HG02763 (cell line): ENCODE results near the gene FRMPD2.
"Not testable (repeated sequence)": the region's sequence is repeated elsewhere in the genome, so short reads cannot be mapped to it uniquely, and the experiment has no call there.

Source experiments
- ATAC-seq: cut with Tn5 transposase; IDR thresholded peaks from one replicate; pipeline ENCODE4 v1.9.1; 2021; ENCODE audit warnings: mild to moderate bottlenecking, moderate library complexity; ENCODE audit not compliant: unreplicated experiment

FRMPD2 gene

GRCh38 chr10:48251525-48252353 is 22.8 kb downstream of the FRMPD2 start:
- no peak for ATAC-seq

GRCh38 chr10:48251152-48251524 is 23.4 kb downstream of the FRMPD2 start:
- no peak for ATAC-seq

GRCh38 chr10:48249763-48250351 is 24.6 kb downstream of the FRMPD2 start:
- no peak for ATAC-seq

DNA sequence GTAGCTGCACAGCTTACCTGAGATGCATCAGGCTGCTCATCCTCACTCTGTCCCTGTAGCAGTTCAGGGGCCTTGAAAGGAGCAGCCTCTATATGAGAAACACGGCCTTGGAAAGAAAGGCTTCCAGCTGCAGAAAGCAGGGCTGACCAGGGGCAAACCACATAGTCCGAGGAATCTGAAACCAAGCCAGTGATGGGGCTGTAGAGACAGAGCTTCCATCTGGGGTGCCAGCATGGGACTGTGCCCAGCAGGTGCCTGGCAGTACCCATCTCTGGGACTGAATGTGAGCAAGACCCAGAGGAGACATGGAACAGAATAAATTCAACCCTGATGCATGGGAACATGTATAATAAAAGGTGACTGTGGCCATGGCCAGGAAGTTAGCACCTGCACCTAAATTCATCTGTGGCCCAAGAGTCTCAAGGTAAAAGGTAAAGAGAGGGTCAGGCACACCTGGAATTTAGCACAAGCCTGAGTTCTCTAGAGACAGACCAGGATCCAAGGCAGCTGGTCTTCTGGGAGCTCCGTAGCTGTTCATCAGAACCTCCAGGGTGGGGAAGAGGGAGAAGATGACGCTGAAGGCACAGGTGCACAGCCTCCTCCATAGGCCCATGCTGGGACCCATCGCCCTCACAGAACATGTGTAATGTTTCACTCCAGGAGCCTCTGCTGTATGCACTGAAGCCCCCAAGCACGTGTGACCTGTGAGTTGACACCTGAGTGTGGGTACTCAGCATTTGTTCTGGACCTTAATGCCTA is 25.3 kb downstream of the FRMPD2 start:
- ATAC-seq: no peak

DNA sequence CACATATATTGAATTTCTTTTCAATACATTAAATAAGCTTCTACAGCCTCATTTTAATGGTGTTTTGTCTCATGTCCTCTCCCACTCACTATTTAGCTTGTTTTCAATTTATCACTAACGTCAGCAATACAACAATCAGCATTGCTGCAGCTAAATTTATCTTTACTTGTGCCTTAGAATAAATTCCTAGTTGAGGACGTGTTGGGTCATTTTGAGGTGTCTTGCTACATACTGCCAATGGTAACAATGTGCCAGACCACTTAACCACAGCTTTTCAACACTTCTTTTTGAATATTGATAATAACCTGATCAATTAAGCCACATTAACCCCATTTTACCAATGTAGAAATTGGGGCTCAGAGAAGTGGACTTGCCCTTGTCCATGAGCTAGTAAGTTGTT is 26.0 kb downstream of the FRMPD2 start:
- ATAC-seq: no peak

DNA sequence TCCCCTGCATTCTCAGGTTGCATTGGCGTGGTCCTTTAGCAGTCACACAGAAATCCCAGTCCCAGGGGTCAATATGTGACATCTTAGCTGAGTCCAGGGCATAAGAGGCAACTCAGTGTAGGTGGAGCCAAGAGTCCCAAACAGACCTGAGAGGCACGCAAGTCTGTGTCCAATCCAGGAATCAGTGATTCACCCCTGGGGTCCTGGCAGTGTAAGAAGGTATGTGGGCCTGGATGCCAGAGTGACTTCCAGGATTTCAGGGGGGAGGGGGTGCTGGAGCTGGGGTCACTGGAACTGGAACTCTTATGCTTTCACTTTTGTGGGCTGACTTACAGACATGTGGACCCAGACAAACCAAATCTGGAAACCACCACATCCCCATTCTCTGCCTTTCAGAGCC is 26.8 kb downstream of the FRMPD2 start:
- no peak for ATAC-seq

GRCh38 chr10:48246501-48246900 is 28.0 kb downstream of the FRMPD2 start:
- ATAC-seq: no peak

- no peak for ATAC-seq
These were observed 28.5 kb downstream of the FRMPD2 start for GRCh38 chr10:48245977-48246376.

DNA sequence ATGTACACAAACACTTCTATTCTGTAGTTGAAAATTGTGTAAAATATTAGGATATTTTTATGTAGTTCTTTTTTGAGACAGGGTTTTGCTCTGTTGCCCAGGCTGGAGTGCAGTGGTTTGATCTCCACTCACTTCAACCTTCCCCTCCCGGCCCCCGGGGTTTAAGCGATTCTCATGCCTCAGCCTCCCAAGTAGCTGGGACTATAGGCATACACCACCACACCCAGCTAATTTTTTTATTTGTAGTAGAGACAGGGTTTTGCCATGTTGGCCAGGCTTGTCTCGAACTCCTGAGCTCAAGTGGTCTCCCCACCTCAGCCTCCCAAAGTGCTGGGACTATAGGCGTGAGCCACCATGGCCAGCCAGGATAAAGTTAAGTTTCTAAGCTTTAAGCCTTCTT is 30.6 kb downstream of the FRMPD2 start:
- ATAC-seq: not testable (repeated sequence)

- ATAC-seq: no peak
These were observed 31.0 kb downstream of the FRMPD2 start for GRCh38 chr10:48243487-48243886.

GRCh38 chr10:48242171-48242904 is 32.2 kb downstream of the FRMPD2 start:
- ATAC-seq: no peak

DNA sequence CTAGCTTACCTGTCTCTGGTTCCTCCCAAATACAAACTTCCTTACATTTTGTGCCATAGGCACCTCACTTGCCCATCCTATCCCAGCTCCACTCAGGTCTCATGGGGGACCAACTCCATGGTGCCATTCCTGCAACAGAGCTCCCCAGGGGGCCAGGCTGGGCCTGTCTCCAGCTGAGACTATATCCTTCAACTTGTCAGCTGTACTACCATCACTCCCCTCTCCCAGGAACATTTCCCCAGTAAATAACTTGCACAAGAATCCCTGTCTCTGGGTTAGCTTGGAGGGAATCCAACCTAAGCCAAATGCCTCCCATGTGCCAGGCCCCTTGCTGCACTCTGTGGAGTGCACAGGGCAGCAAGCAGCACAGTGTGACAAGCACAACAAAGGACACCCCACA is 33.2 kb downstream of the FRMPD2 start:
- ATAC-seq: no peak

DNA sequence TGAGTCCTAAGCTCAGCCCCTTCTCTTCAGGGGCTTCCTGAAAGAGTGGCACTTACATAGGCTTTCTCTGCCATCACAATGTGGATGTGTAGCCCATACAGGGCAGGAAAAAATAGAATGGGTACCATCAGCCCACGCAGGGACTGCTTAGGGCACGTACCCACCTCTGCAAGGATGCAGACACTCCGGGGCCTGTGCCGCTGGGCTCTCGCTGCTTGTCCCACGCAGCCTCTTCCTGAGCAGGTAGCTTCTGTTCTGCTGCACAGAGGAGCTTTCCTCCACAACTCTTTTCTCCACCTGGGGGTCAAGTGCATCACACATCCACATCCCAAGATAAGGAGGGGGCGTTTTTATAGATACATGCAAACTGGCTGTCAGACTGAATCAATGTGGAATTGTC is 34.3 kb downstream of the FRMPD2 start:
- no peak for ATAC-seq

- no peak for ATAC-seq
These were observed 34.9 kb downstream of the FRMPD2 start for GRCh38 chr10:48239618-48240017.

DNA sequence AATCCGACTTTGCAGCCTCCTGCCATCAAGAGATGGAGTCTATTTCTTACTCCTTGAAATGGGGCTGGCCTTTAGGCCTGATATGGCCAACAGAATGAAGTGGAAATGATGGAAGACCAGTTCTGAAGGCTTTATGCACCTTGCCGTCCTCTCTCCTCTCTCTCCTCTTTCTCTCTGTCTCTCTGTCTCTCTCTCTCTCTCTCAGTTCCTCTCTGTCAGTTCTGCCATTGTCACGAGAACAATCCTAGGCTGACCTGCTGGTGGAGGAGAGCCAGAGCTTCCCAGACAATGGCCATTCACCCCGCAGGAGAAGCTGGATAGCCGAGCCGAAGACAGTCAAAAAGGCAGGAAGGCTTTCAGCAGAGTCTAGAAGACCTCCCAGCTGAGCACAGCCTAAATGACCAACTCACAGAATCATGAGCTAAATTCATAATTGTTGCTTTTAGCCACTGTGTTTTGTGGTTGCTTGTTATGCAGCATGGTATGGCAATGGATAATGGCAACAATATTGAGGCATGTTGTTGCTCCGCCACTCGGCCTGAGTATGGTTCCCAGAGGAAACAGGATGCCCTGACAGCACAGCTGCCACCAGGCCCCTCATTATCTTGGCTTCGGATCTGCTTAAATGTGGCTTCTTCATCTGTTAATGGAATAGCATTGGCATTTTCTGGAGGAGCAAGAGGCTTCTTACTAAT is 35.5 kb downstream of the FRMPD2 start:
- no peak for ATAC-seq

DNA sequence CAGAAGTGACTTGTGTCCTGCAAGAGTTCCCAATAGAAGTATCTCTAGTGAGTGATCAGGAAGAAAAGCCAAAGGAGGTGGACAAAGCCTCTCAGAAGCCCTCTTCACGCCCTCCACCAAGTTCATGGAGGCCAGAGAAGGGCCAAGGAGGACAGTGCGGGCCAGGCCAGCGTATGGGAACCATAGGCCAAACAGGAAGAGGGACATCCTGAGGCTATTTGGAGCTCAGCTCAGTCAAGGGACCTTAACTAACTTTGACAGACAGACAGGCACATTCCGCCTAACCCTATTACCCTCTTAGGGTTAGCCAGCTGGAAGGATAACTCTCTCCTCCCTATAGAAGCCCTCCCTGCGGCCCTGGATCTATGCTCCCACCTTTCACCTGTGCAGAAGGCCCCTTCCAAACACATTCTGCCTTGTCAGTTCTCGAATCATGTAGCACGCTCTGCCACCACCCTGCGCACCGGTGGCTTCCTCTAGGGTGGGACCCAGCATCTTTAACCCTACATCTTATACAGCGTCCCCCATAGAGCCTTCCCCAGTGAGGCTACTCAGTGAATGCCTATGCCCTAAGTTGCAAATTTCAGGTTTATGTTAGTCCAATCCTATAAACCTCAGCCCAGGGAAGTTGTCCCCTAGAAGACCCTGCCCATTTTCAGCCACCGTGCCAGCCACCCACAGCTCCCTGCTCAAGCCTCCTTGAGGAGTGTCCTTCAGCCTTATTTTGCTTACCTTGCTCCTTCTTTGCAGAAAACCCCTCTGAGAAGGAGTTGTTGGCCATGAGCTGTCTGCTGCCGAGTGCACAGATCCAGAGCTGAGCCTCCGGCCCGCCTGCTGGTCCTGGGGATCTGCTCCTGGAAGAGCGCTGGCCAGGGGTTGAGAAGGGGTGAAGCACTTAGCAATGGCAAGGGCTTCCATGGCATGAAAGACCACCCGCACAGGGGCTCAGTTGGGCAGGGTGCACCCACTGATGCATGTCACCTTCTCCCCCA is 36.9 kb downstream of the FRMPD2 start:
- ATAC-seq: no peak

GRCh38 chr10:48236199-48236621 is 38.3 kb downstream of the FRMPD2 start:
- ATAC-seq: no peak

DNA sequence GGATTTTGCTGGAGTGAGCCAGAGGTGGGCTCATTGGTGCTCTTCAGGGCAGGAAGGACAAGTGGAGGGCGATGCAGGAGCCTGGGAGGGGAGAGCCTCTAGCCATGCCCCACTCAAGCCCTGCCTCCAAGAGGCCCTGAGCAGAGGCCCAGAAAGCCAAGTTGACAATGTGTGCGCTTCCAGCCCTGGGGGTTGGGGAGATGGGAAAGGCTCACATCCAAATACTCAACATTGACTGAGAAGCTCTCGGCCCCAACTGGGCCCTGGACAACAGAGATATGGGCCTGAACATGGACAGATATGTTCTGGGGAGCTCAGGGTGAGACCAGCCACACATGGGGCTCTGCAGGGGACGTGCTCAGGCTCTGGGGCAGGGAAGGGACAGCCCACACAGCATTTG is 39.0 kb downstream of the FRMPD2 start:
- ATAC-seq: no peak

- ATAC-seq: no peak
These were observed 39.7 kb downstream of the FRMPD2 start for GRCh38 chr10:48234787-48235186.
